ENCODE data around the gene SWT1. TPM values are rescaled to one million over a fixed set of nuclear protein-coding genes. Genes with fewer than 3 reads are reported as not detected.
A peak's percentile ranks its signal among the peaks of the same experiment; 100 is the strongest.

The SWT1 gene, protein sequence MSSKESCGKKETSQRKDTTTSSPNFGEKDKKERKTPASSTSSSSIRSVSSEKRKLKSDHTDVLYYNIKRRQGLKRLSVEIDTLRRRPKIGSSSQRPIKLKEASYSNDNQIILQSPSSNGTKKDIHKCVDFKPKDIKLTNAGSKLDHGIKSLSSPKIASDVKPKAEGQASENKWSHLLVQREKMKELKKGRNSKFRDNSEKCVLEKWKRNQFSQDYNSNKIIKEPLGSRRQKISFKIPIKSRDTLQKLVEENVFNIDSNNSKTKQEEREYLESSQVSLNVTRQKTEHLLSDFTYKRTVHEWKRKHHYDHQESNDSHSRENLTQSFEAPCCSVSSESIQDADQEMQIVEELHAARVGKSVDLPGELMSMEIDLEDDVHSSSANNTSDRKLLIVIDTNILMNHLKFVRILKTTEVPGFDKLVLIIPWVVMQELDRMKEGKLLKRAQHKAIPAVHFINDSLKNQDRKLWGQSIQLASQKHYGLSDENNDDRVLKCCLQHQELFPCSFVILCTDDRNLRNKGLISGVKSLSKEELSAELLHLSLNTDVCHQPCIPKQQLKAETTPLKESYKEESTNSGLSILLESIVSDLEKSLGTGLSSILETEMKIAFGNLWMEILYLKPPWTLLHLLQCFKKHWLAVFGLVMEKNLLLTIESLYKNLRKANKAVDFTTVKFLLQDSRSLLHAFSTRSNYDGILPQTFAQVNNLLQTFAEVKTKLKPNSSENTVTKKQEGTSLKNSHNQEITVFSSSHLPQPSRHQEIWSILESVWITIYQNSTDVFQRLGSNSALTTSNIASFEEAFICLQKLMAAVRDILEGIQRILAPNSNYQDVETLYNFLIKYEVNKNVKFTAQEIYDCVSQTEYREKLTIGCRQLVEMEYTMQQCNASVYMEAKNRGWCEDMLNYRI
- 10 to 100 TPM in 5 of 8 experiments, 1 to 10 TPM in 3; 5.2 to 17.0 (median 10.7) TPM for total RNA-seq

GRCh38 chr1:185156854-185157598 is at the start of gene SWT1, which contains the start of gene TRMT1L:
Gene SWT1, plus strand, starts transcription at chr1:185157167. Its CDS starts 3,675 bp downstream, at chr1:185160842.
Gene TRMT1L, minus strand, starts transcription at chr1:185156953. Its CDS starts 241 bp downstream, at chr1:185156712.
- H3K4me3 ChIP-seq: peak within 1 kb of the TSS; percentile 87 to 93 (median 88)
- ATAC-seq (replicated peaks in 6 of 8): peak; percentile 89 to 95 (median 94)
- WGBS, 10 experiments: 0 to 2% (median 0%) methylated on average over 1 to 26 of the region's 63 CpGs; no CpG with 5 or more reads in 3 of the 10 experiments
- peak within 1 kb of the TSS; percentile 96 for H3K27ac ChIP-seq
- peaks cover 4 to 13% of the 10 kb centered on the region in 2 donors for H3K4me1 ChIP-seq (replicated peaks in 1 of 2)
- in situ Hi-C loops (cut with MboI; ENCODE audit: low pct_unique_long_range_greater_than_20kb in 2 of 9, low sequenced_read_pairs in 9 of 9, unreplicated experiment in 9 of 9): loop anchor here in 3 of 9 experiments (25.0 kb wide), 1 partner anchor 345 kb away; no protein-coding TSS in a partner anchor

DNA sequence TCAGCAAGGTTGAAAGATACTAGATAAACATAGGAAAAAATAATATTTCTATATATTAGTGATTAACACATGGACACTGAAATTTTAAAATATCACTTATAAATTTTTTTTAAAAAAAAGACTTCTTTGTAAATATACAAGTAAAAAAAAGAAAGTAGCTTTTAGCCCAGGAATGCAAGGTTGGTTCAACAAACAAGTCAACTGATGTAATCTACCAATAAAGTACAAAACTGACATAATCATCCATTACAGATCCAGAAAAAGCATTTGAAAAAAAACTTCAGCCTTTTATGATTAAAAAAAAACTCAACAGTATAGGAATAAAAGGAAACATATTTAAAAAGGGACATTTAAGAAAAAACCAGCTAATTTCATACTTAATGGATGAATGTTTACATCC is 48.6 kb upstream of the SWT1 start:
- Histone ChIP-seq H3K27ac (no peak overlapping the region), H3K4me1 (replicated peaks in 1 of 2) (no peaks in the 10 kb centered on the region), H3K4me3 (no peak overlapping the region)
- in situ Hi-C loops (cut with MboI; ENCODE audit: low pct_unique_long_range_greater_than_20kb in 2 of 9, low sequenced_read_pairs in 9 of 9, unreplicated experiment in 9 of 9): no loop called here
- no peak for ATAC-seq (replicated peaks in 6 of 8)

GRCh38 chr1:185110145-185110544 is 46.8 kb upstream of the SWT1 start:
- Histone ChIP-seq H3K4me3 (no peak overlapping the region), H3K4me1 (replicated peaks in 1 of 2) (no peaks in the 10 kb centered on the region), H3K27ac (no peak overlapping the region)
- ATAC-seq (replicated peaks in 6 of 8): no peak
- in situ Hi-C loops (cut with MboI; ENCODE audit: low pct_unique_long_range_greater_than_20kb in 2 of 9, low sequenced_read_pairs in 9 of 9, unreplicated experiment in 9 of 9): no loop called here

DNA sequence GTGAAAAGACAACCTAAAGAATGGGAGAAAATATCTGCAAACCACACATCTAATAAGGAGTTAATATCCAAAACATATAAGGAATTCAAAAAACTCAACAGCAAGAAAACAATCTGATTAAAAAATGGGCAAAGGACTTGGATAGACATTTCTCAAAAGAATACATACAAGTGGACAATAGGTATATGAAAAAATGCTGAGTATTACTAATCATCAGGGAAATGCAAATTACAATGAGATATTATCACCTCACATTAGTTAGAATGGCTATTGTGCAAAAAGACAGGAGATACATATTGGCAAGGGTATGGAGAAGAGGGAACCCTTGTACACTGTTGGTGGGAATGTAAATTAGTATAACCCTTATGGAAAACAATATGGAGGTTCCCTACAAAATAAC is 45.1 kb upstream of the SWT1 start:
- Histone ChIP-seq H3K4me1 (replicated peaks in 1 of 2) (no peaks in the 10 kb centered on the region), H3K27ac (no peak overlapping the region), H3K4me3 (no peak overlapping the region)
- in situ Hi-C loops (cut with MboI; ENCODE audit: low pct_unique_long_range_greater_than_20kb in 2 of 9, low sequenced_read_pairs in 9 of 9, unreplicated experiment in 9 of 9): no loop called here
- ATAC-seq (replicated peaks in 6 of 8): no peak

- 38 to 100% (median 90%) methylated on average over 1 to 2 of the region's 2 CpGs; no CpG with 5 or more reads in 1 of the 10 experiments for WGBS, 10 experiments
- Histone ChIP-seq H3K4me3 (no peak overlapping the region), H3K27ac (no peak overlapping the region), H3K4me1 (replicated peaks in 1 of 2) (no peaks in the 10 kb centered on the region)
- in situ Hi-C loops (cut with MboI; ENCODE audit: low pct_unique_long_range_greater_than_20kb in 2 of 9, low sequenced_read_pairs in 9 of 9, unreplicated experiment in 9 of 9): no loop called here
- ATAC-seq (replicated peaks in 6 of 8): peak in 3 of 8 experiments; percentile 56 to 70 (median 64)
These were observed 44.6 kb upstream of the SWT1 start for GRCh38 chr1:185112356-185112755.

DNA sequence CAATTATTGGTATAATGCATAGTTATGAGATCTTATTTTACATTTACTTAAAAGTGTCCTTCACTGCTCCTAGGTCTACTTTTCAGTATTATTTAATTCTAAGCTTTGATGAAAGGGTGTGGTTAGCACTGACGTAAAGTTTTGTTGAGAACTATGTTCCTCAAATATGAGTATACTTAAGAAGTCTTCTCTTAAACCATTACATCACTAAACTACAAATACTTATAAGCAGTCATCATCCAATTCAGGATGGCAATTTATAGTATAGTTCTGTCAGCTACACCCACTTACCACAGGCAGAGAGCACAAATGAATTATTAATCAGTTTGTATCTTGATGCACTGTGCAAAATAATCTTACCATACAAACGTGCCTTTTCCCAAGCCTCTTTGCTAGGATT is 27.3 kb upstream of the SWT1 start:
- Histone ChIP-seq H3K4me1 (replicated peaks in 1 of 2) (no peaks in the 10 kb centered on the region), H3K27ac (no peak overlapping the region), H3K4me3 (no peak overlapping the region)
- peak in 1 of 8 experiments; percentile 58 for ATAC-seq (replicated peaks in 6 of 8)
- 50 to 92% (median 73%) methylated on average over 1 to 2 of the region's 2 CpGs; no CpG with 5 or more reads in 3 of the 10 experiments for WGBS, 10 experiments
- in situ Hi-C loops (cut with MboI; ENCODE audit: low pct_unique_long_range_greater_than_20kb in 2 of 9, low sequenced_read_pairs in 9 of 9, unreplicated experiment in 9 of 9): loop anchor here in 1 of 9 experiments (25.0 kb wide), 1 partner anchor 317 kb away; no protein-coding TSS in a partner anchor

GRCh38 chr1:185132534-185132933 is 24.4 kb upstream of the SWT1 start:
- Histone ChIP-seq H3K4me1 (replicated peaks in 1 of 2) (no peaks in the 10 kb centered on the region), H3K27ac (no peak overlapping the region), H3K4me3 (no peak overlapping the region)
- no peak for ATAC-seq (replicated peaks in 6 of 8)
- in situ Hi-C loops (cut with MboI; ENCODE audit: low pct_unique_long_range_greater_than_20kb in 2 of 9, low sequenced_read_pairs in 9 of 9, unreplicated experiment in 9 of 9): loop anchor here in 1 of 9 experiments (25.0 kb wide), 1 partner anchor 320 kb away; no protein-coding TSS in a partner anchor
- WGBS, 10 experiments: 83 to 100% (median 100%) methylated on average over 1 of the region's 1 CpG; no CpG with 5 or more reads in 1 of the 10 experiments

DNA sequence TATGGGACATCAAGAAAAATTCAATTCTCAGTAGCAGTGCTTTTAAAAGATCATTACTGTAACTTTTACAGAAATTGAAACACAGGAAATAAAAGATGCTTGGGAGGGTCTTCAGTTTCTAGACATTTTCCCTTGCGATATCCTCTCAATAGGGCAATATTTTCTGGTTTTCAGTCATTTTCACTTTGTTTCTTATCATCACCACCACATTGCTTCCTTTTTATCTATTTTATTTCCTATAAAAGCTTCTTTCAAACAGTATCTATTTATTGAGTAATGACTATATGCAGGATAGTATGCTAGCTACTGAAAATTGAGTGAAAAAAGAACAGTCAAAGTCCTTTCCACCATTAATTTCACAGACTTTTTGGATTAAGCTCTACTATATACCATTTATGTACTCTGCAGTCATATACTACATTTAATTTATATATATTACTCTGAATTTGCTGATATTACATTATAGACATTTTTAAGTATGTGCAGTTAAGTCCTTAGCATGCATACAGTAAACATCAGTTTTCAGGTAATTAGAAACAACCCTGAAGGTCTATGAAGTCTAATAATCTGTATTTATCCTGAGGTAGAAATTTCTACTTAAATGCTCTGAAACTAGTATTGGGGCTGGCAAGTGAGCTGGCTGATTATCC is 18.9 kb upstream of the SWT1 start:
- in situ Hi-C loops (cut with MboI; ENCODE audit: low pct_unique_long_range_greater_than_20kb in 2 of 9, low sequenced_read_pairs in 9 of 9, unreplicated experiment in 9 of 9): loop anchor here in 1 of 9 experiments (25.0 kb wide), 1 partner anchor 326 kb away; no protein-coding TSS in a partner anchor
- no peak for ATAC-seq (replicated peaks in 6 of 8)
- WGBS, 10 experiments: 78 to 100% (median 100%) methylated on average over 1 of the region's 1 CpG

GRCh38 chr1:185139246-185139645 is 17.7 kb upstream of the SWT1 start:
- Histone ChIP-seq H3K27ac (no peak overlapping the region), H3K4me1 (replicated peaks in 1 of 2) (no peaks in the 10 kb centered on the region), H3K4me3 (no peak overlapping the region)
- ATAC-seq (replicated peaks in 6 of 8): no peak
- in situ Hi-C loops (cut with MboI; ENCODE audit: low pct_unique_long_range_greater_than_20kb in 2 of 9, low sequenced_read_pairs in 9 of 9, unreplicated experiment in 9 of 9): loop anchor here in 1 of 9 experiments (25.0 kb wide), 1 partner anchor 327 kb away; no protein-coding TSS in a partner anchor
- 91 to 100% (median 95%) methylated on average over 1 to 4 of the region's 4 CpGs; no CpG with 5 or more reads in 1 of the 10 experiments for WGBS, 10 experiments

More for the DNA sequence above, 18.9 kb upstream of the SWT1 start:
- H3K27ac ChIP-seq: no peak overlapping the region
- no peaks in the 10 kb centered on the region for H3K4me1 ChIP-seq (replicated peaks in 1 of 2)
- H3K4me3 ChIP-seq: no peak overlapping the region

DNA sequence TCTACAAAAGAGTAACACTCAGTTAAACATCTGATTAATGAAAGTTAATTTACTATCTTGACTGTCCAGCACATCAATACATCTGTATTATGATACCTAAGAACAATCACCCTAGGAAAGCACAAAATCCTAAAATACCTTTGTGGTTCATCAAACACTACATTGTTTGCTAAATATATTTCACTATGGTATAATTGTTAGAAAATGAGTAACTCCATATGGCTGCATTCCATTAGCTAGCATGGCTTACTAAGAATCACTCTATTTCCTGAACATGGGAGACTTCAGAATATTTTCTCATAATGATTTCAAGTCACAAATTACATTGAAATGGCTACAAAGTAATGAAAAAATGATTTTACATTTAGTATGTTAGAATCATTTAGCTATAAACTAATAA is 12.7 kb upstream of the SWT1 start:
- Histone ChIP-seq H3K27ac (no peak overlapping the region), H3K4me3 (no peak overlapping the region), H3K4me1 (replicated peaks in 1 of 2) (no peaks in the 10 kb centered on the region)
- ATAC-seq (replicated peaks in 6 of 8): no peak
- in situ Hi-C loops (cut with MboI; ENCODE audit: low pct_unique_long_range_greater_than_20kb in 2 of 9, low sequenced_read_pairs in 9 of 9, unreplicated experiment in 9 of 9): loop anchor here in 1 of 9 experiments (25.0 kb wide), 1 partner anchor 332 kb away; no protein-coding TSS in a partner anchor

GRCh38 chr1:185151215-185151614 is 5.8 kb upstream of the SWT1 start:
- WGBS, 10 experiments: 76 to 100% (median 94%) methylated on average over 2 to 5 of the region's 5 CpGs
- Histone ChIP-seq H3K4me3 (no peak overlapping the region), H3K27ac (no peak overlapping the region), H3K4me1 (replicated peaks in 1 of 2) (peaks cover 4 to 8% of the 10 kb centered on the region in 2 donors)
- in situ Hi-C loops (cut with MboI; ENCODE audit: low pct_unique_long_range_greater_than_20kb in 2 of 9, low sequenced_read_pairs in 9 of 9, unreplicated experiment in 9 of 9): loop anchor here in 3 of 9 experiments (25.0 kb wide), 1 partner anchor 339 kb away; no protein-coding TSS in a partner anchor
- no peak for ATAC-seq (replicated peaks in 6 of 8)

Data from motor neuron (in vitro differentiated cells).